ENCODE data around the gene B3GALNT2.
A peak's percentile ranks its signal among the peaks of the same experiment; 100 is the strongest.

Gene B3GALNT2

DNA sequence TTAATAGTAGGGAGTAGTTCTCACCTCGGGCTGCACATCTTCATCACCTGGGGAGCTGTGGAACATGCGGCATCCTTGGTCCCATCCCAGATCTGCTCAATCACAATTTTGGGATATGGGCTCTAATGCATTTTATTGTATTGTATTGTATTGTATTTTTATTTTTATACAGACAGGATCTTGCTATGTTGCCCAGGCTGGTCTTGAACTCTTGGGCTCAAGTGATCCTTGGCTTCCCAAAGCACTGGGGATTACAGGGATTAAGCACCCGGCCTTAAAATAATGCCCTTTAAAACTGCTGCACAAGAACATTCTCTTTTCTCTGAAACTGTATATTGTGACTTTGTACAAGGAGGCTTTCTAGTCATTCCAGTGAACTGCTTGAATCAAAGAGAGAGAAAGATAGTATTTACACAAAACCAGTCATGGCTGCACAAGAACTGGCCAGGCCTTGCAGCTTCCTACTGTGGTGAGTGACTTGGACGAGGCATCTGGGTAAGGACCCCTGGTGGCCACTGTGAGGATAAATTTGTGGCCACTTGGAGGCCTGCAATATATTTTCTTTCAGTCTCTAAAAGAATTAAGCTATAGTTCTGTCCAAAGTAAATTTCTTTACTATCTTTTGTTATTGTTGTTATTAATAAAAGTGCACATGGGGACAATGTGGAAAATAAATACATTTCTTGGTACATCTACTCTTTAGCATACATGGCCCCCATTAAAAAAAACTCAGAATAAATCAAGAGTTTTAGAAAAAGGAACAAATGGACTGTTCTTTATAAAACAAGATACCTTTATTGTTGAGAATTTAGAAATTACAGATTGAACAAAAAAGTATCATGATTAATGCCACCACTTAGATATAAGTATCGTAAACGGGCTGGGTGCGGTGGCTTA lies 89.0 kb downstream of the B3GALNT2 start:
- Histone ChIP-seq H3K4me1 (ENCODE audit: control insufficient read depth in 5 of 5, insufficient read depth in 5 of 5, low read length in 5 of 5) (peaks cover 0 to 9% (median 3%) of the 10 kb centered on the region in 5 donors), H3K36me3 (ENCODE audit: control insufficient read depth in 5 of 5, insufficient read depth in 5 of 5, low read length in 5 of 5) (peaks cover 3 to 14% (median 7%) of the 10 kb centered on the region in 5 donors), H3K9ac (ENCODE audit: low read length in 5 of 5) (no peak overlapping the region), H3K4me3 (ENCODE audit: low read depth in 1 of 5, low read length in 5 of 5) (no peak overlapping the region), H3K27ac (ENCODE audit: low read depth, low read length) (no peak overlapping the region), H3K9me3 (ENCODE audit: control insufficient read depth in 5 of 5, low read length in 5 of 5) (no peaks in the 10 kb centered on the region), H3K27me3 (ENCODE audit: control insufficient read depth in 5 of 5, insufficient read depth in 4 of 5, low read length in 5 of 5) (no peaks in the 10 kb centered on the region)

DNA sequence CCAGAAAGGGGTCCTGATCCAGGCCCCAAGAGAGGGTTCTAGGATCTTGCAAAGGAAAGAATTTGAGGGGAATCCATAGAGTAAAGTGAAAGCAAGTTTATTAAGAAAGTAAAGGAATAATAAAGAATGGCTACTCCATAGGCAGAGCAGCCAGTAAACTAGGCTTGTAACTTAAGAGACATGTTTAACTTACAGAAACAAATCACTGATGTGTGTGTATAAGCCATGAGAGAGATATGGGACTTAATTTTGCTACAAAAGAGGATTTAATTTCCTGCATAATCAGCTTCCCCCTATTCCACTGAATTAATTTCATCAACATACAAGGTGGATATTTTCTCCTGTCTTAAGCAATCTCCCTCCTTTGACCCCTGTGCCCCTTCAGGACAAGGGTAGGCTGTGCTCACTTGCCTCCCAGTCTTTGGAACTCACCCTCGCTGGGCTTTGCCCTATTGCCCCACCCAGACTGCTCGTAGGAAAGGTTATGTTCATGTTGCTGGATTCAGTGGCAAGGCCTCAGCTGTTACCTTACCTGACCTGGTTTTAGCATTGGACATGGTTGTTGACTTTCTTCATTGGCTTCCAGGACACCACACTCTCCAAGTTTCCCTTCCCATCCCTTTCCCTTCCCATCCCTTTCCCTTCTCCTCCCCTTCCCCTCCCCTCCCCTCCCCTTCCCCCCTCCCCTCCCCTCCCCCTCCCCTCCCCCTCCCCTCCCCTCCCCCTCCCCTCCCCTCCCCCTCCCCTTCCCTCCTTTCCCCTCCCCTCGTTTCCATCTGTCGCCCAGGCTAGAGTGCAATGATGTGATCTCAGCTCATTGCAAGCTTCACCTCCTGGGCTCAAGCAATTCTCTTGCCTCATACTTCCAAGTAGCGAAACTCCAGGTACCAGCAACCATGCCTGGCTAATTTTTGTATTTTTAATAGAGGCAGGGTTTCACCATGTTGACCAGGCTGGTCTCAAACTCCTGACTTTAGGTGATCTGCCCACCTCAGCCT lies 92.5 kb downstream of the B3GALNT2 start:
- Histone ChIP-seq H3K4me3 (ENCODE audit: low read depth in 1 of 5, low read length in 5 of 5) (no peak overlapping the region), H3K27me3 (ENCODE audit: control insufficient read depth in 5 of 5, insufficient read depth in 4 of 5, low read length in 5 of 5) (no peaks in the 10 kb centered on the region), H3K27ac (ENCODE audit: low read depth, low read length) (no peak overlapping the region), H3K36me3 (ENCODE audit: control insufficient read depth in 5 of 5, insufficient read depth in 5 of 5, low read length in 5 of 5) (peaks cover 3 to 8% (median 5%) of the 10 kb centered on the region in 5 donors), H3K4me1 (ENCODE audit: control insufficient read depth in 5 of 5, insufficient read depth in 5 of 5, low read length in 5 of 5) (peaks cover 0 to 16% (median 2%) of the 10 kb centered on the region in 5 donors), H3K9me3 (ENCODE audit: control insufficient read depth in 5 of 5, low read length in 5 of 5) (no peaks in the 10 kb centered on the region), H3K9ac (ENCODE audit: low read length in 5 of 5) (no peak overlapping the region)

DNA sequence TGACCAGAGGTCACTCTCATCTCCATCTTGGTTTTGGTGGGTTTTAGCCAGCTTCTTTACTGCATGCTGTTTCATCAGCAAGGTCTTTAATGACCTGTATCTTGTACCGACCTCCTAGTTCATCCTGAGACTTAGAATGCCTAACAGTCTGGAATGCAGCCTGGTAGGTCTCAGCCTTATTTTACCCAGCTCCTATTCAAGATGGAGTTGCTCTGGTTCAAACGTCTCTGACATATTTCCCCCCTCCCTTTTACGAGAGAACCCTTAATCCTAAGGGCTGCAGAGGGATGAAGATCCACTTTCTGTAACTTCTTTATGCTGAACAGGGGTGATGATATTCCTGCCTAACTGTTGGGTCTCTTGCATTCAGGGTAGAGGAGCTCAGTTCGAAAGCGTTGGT lies 93.8 kb downstream of the B3GALNT2 start:
- Histone ChIP-seq H3K4me3 (ENCODE audit: low read depth in 1 of 5, low read length in 5 of 5) (no peak overlapping the region), H3K27me3 (ENCODE audit: control insufficient read depth in 5 of 5, insufficient read depth in 4 of 5, low read length in 5 of 5) (no peaks in the 10 kb centered on the region), H3K9me3 (ENCODE audit: control insufficient read depth in 5 of 5, low read length in 5 of 5) (no peaks in the 10 kb centered on the region), H3K9ac (ENCODE audit: low read length in 5 of 5) (no peak overlapping the region), H3K36me3 (ENCODE audit: control insufficient read depth in 5 of 5, insufficient read depth in 5 of 5, low read length in 5 of 5) (peaks cover 3 to 10% (median 6%) of the 10 kb centered on the region in 5 donors), H3K4me1 (ENCODE audit: control insufficient read depth in 5 of 5, insufficient read depth in 5 of 5, low read length in 5 of 5) (peaks cover 0 to 16% (median 0%) of the 10 kb centered on the region in 5 donors), H3K27ac (ENCODE audit: low read depth, low read length) (no peak overlapping the region)

- no peak overlapping the region for H3K4me3 ChIP-seq (ENCODE audit: low read depth in 1 of 5, low read length in 5 of 5)
- H3K4me1 ChIP-seq (ENCODE audit: control insufficient read depth in 5 of 5, insufficient read depth in 5 of 5, low read length in 5 of 5) = peaks cover 0 to 16% (median 0%) of the 10 kb centered on the region in 5 donors
- no peaks in the 10 kb centered on the region for H3K9me3 ChIP-seq (ENCODE audit: control insufficient read depth in 5 of 5, low read length in 5 of 5)
- H3K36me3 ChIP-seq (ENCODE audit: control insufficient read depth in 5 of 5, insufficient read depth in 5 of 5, low read length in 5 of 5) = peaks cover 0 to 3% (median under 1%) of the 10 kb centered on the region in 5 donors
- H3K27me3 ChIP-seq (ENCODE audit: control insufficient read depth in 5 of 5, insufficient read depth in 4 of 5, low read length in 5 of 5) = no peaks in the 10 kb centered on the region
- H3K9ac ChIP-seq (ENCODE audit: low read length in 5 of 5) = no peak overlapping the region
- no peak overlapping the region for H3K27ac ChIP-seq (ENCODE audit: low read depth, low read length)
These were observed 95.0 kb downstream of the B3GALNT2 start for GRCh38 chr1:235409042-235409820.

- Histone ChIP-seq H3K9me3 (ENCODE audit: control insufficient read depth in 5 of 5, low read length in 5 of 5) (no peaks in the 10 kb centered on the region), H3K9ac (ENCODE audit: low read length in 5 of 5) (no peak overlapping the region), H3K27me3 (ENCODE audit: control insufficient read depth in 5 of 5, insufficient read depth in 4 of 5, low read length in 5 of 5) (no peaks in the 10 kb centered on the region), H3K4me3 (ENCODE audit: low read depth in 1 of 5, low read length in 5 of 5) (no peak overlapping the region), H3K36me3 (ENCODE audit: control insufficient read depth in 5 of 5, insufficient read depth in 5 of 5, low read length in 5 of 5) (peaks cover 0 to 3% (median 0%) of the 10 kb centered on the region in 5 donors), H3K27ac (ENCODE audit: low read depth, low read length) (no peak overlapping the region), H3K4me1 (ENCODE audit: control insufficient read depth in 5 of 5, insufficient read depth in 5 of 5, low read length in 5 of 5) (peaks cover 0 to 16% (median 0%) of the 10 kb centered on the region in 5 donors)
These were observed 95.7 kb downstream of the B3GALNT2 start for GRCh38 chr1:235408503-235408960.

GRCh38 chr1:235407419-235407818 lies 96.8 kb downstream of the B3GALNT2 start:
- H3K27ac ChIP-seq (ENCODE audit: low read depth, low read length) = no peak overlapping the region
- H3K36me3 ChIP-seq (ENCODE audit: control insufficient read depth in 5 of 5, insufficient read depth in 5 of 5, low read length in 5 of 5) = peaks cover 0 to 8% (median 3%) of the 10 kb centered on the region in 5 donors
- H3K9ac ChIP-seq (ENCODE audit: low read length in 5 of 5) = peak overlapping the region in 1 of 5 donors; percentile 16
- H3K4me1 ChIP-seq (ENCODE audit: control insufficient read depth in 5 of 5, insufficient read depth in 5 of 5, low read length in 5 of 5) = peaks cover 0 to 16% (median 0%) of the 10 kb centered on the region in 5 donors
- no peaks in the 10 kb centered on the region for H3K9me3 ChIP-seq (ENCODE audit: control insufficient read depth in 5 of 5, low read length in 5 of 5)
- H3K4me3 ChIP-seq (ENCODE audit: low read depth in 1 of 5, low read length in 5 of 5) = no peak overlapping the region
- no peaks in the 10 kb centered on the region for H3K27me3 ChIP-seq (ENCODE audit: control insufficient read depth in 5 of 5, insufficient read depth in 4 of 5, low read length in 5 of 5)

DNA sequence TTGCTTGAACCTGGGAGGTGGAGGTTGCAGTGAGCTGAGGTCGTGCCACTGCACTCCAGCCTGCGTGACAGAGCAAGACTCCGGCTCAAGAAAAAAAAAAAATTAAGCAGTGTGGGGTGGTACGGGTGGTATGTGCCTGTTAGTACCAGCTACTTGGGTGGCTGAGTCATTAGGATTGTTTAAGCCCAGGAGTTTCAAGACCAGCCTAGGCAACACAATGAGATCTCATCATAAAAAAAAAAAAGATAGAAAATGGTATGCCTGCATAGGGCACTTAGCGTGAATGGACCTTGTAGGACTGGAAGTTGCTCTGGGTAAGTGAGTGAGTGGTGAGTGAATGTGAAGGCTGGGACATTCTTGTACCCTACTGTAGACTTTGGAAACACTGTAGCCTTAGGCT lies 100.1 kb downstream of the B3GALNT2 start:
- Histone ChIP-seq H3K9ac (ENCODE audit: low read length in 5 of 5) (no peak overlapping the region), H3K9me3 (ENCODE audit: control insufficient read depth in 5 of 5, low read length in 5 of 5) (no peaks in the 10 kb centered on the region), H3K4me1 (ENCODE audit: control insufficient read depth in 5 of 5, insufficient read depth in 5 of 5, low read length in 5 of 5) (peaks cover 0 to 7% (median 0%) of the 10 kb centered on the region in 5 donors), H3K27ac (ENCODE audit: low read depth, low read length) (no peak overlapping the region), H3K27me3 (ENCODE audit: control insufficient read depth in 5 of 5, insufficient read depth in 4 of 5, low read length in 5 of 5) (no peaks in the 10 kb centered on the region), H3K36me3 (ENCODE audit: control insufficient read depth in 5 of 5, insufficient read depth in 5 of 5, low read length in 5 of 5) (peaks cover 0 to 8% (median 3%) of the 10 kb centered on the region in 5 donors), H3K4me3 (ENCODE audit: low read depth in 1 of 5, low read length in 5 of 5) (no peak overlapping the region)

GRCh38 chr1:235403593-235403992 lies 100.7 kb downstream of the B3GALNT2 start:
- Histone ChIP-seq H3K4me1 (ENCODE audit: control insufficient read depth in 5 of 5, insufficient read depth in 5 of 5, low read length in 5 of 5) (peaks cover 0 to 4% (median 0%) of the 10 kb centered on the region in 5 donors), H3K27me3 (ENCODE audit: control insufficient read depth in 5 of 5, insufficient read depth in 4 of 5, low read length in 5 of 5) (no peaks in the 10 kb centered on the region), H3K27ac (ENCODE audit: low read depth, low read length) (no peak overlapping the region), H3K9ac (ENCODE audit: low read length in 5 of 5) (no peak overlapping the region), H3K4me3 (ENCODE audit: low read depth in 1 of 5, low read length in 5 of 5) (no peak overlapping the region), H3K36me3 (ENCODE audit: control insufficient read depth in 5 of 5, insufficient read depth in 5 of 5, low read length in 5 of 5) (peaks cover 0 to 8% (median 3%) of the 10 kb centered on the region in 5 donors), H3K9me3 (ENCODE audit: control insufficient read depth in 5 of 5, low read length in 5 of 5) (no peaks in the 10 kb centered on the region)

DNA sequence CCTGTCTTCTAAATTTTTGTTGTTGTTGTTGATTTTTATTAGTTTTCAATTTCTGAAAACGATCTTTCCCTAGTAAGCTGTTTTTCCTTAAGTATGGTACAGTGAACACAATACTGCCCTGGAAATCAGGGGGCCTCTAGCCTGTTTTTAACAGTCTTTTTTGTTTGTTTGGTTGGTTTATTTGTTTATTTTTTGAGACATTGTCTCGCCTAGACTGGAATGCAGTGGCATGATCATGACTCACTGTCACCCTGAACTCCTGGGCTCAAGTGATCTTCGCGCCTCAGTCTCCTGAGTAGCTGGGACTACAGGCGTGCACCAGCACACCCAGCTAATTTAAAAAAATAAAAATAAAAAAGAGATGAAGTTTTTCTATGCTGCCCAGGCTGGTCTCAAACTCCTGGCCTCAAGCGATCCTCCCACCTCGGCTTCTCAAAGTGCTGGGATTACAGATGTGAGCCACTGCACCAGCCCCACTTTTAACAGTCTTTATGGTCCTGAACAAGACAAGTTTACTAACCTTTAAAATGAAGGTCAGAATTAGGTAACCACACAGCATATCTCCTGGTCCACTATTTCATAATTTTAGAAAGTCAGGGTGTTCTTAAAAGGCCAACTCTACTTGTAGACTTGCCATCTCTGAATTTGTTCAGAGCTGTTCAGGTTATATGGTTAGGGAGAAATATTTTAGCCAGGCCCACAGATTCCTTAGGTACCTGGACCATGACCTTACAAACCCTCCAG lies 101.6 kb downstream of the B3GALNT2 start:
- Histone ChIP-seq H3K9me3 (ENCODE audit: control insufficient read depth in 5 of 5, low read length in 5 of 5) (no peaks in the 10 kb centered on the region), H3K4me3 (ENCODE audit: low read depth in 1 of 5, low read length in 5 of 5) (no peak overlapping the region), H3K27me3 (ENCODE audit: control insufficient read depth in 5 of 5, insufficient read depth in 4 of 5, low read length in 5 of 5) (no peaks in the 10 kb centered on the region), H3K4me1 (ENCODE audit: control insufficient read depth in 5 of 5, insufficient read depth in 5 of 5, low read length in 5 of 5) (no peaks in the 10 kb centered on the region), H3K9ac (ENCODE audit: low read length in 5 of 5) (no peak overlapping the region), H3K27ac (ENCODE audit: low read depth, low read length) (no peak overlapping the region), H3K36me3 (ENCODE audit: control insufficient read depth in 5 of 5, insufficient read depth in 5 of 5, low read length in 5 of 5) (peaks cover 0 to 8% (median 3%) of the 10 kb centered on the region in 5 donors)

Measured in subcutaneous abdominal adipose tissue (tissue), 5 donors.